GM18511 (cell line): ENCODE results near the gene ARHGAP33.
"Not testable (repeated sequence)": the region's sequence is repeated elsewhere in the genome, so short reads cannot be mapped to it uniquely, and the experiment has no call there.

ENCODE experiments used
- ATAC-seq: cut with Tn5 transposase; IDR thresholded peaks from one replicate; pipeline ENCODE4 v1.9.1; 2021; ENCODE audit warnings: mild to moderate bottlenecking, moderate library complexity; ENCODE audit not compliant: unreplicated experiment

Gene ARHGAP33

GRCh38 chr19:35755550-35756376, 19.6 kb upstream of the ARHGAP33 start:
- no peak for ATAC-seq

DNA sequence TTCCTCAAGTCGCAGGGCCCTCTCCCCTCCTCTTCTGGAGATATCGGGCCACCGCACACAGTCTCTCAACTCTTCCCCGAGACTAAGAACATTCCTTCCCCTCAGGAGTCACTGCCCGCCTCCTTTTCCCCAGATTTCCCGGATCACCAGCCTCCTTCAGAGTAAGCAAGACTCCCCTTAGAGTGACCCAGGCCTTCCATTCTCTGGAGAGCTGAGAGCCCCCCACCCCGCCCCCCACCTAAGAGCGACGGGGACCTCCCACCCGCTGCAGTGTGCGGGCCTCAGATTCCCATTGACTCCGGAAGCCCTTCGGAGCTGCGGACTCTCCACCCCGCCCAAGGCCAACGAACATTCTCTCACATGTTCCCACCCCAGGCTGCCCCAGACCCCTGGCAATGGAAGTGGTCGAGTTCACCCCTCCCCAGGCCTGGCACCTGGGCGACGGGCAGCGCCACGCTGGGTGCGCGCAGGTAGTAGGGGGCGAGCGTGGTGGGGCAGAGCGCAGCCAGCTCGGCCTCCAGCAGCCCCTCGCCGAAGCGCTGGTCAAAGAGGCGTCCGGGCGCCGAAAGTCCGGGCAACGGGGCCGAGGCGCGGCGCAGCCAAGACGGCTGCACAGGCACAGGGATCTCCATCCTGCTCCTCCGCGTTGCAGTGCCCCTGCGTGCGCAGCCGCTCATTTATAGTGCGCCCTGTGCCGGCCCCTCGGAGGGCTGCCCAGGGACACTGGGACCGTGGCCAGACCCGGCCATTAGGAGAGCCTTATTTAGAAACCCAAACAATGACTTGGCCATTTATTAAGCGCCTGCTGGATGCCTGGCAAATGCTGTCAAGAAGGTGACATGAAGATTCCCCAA, 18.8 kb upstream of the ARHGAP33 start, which contains the start of gene HSPB6:
Gene HSPB6, minus strand, starts transcription at position 653 of the 854 bp plus-strand sequence. Its CDS starts 21 bp downstream, at position 632.
- no peak for ATAC-seq

DNA sequence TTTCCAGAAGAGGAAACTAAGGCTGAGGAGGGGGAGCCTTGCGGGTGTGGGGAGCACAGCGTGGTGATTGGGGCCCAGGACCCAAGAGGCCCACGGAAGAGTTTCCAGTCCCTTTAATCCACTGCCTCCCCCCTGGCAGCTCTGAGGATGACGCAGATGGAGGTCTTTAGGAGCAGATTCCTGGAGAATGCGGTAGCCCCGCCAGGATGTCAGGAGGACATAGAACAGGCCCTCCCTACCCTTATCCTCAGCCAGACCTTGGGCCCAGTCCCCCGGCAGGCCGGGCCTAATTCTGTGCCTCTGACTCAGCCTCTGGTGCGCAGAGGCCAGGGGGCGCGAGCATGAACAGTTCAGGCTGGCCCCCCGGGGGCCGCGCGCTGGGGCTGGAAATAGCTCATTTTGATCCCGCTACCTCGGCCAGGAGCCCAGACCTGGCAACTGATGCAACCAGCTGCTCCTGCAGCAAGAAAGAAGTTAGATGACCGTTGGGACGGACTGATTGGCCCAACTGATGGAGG, 18.1 kb upstream of the ARHGAP33 start:
- peak; percentile 7 for ATAC-seq

DNA sequence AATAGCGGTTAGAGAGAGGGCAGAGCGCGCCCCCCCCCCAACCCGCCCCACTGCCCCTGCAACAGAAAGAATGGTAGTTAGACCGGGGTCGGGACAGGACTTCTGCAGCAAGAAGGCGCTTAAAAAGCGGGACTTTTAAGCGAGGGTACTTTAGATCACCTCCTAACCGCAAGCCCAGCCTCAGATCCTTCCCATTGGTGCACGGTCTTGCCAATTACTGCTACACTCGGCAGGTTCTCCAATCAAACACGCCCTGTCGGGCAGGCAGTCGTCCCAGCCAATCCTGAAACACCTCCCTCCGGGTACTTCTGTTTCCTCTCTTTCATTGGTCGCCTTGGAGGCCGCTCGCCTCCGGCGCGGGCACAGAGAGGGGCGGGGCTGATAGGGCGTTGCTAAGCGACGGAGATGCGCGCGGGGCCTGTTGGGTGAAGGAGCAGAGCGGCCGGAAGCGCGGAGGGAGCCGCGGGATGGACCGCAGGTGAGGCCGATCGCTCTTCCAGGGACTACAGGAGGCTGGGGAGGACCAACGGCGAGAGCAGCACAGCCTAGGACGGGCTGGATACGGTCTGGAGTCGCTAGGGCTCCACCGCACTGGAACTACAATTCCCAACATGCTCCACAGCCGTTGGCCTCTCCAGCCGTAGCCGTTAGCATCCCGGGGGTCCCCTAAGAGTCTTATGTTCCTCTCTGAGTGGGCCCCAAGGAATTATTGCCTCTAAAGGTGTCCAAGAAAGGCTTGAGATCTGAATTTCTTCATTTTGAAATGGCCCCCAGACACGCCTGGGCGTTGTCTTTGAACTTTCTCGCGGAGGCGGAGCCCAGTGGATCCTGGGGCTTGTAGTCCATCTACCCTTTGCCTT, 17.4 kb upstream of the ARHGAP33 start, which contains the start of gene PROSER3:
Gene PROSER3, plus strand, starts transcription at position 428 of the 860 bp plus-strand sequence. Its CDS starts 40 bp downstream, at position 468.
- peak; percentile 96 for ATAC-seq

DNA sequence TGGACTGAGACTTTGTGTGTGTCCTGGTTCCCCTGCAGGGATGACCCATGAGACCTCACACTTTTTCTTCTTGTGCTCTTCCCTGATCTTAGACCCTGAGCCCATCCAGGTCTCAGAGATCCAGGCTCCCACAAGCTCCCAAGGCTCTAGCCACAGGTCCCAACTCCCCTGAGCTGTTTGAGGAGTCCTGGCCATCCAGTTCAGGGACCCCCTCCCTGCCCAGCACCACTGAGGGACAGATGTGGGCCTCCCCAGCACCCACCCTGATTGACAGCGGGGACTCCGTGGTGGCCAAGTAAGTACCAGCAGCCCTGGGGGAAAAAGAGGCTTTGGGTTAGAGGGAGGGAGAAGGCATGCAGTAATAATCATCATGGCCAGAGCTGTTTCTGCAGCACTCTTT, 15.7 kb upstream of the ARHGAP33 start:
- no peak for ATAC-seq

- ATAC-seq: no peak
Measured at GRCh38 chr19:35760711-35761349, 14.5 kb upstream of the ARHGAP33 start.

DNA sequence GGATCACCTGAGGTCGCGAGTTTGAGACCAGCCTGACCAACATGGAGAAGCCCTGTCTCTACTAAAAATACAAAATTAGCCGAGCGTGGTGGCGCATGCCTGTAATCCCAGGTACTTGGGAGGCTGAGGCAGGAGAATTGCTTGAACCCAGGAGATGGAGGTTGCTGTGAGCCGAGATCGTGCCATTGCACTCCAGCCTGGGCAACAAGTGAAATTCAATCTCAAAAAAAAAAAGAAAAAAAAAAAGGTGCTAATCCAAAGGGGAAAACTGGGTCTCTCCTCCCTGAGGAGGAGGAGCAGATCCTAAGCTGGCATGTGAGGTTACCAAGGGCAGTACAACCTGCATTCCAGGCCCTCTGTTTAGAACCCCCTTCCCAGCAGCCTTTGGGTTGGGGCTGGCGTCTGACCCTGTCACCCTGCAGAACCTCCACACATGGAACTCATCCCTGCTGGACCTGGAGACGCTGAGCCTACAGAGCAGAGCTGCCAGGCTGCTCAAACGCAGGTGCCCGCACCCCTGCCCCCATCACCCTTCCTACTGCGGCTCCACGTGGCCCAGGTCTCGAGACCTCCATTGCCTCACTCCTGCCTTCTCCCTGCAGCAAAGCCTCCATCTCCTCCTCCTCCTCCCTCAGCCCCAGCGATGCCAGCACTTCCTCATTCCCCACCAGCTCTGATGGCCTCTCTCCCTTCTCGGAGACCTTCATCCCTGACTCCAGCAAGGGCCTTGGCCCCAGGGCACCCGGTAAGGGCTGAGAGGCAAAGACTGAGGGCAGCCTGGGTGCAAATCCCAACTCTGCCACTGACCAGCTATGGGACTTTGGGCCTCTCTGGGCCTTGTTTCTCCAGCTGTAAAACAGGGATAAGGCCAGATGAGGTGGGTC, 10.7 kb upstream of the ARHGAP33 start:
- ATAC-seq: no peak

DNA sequence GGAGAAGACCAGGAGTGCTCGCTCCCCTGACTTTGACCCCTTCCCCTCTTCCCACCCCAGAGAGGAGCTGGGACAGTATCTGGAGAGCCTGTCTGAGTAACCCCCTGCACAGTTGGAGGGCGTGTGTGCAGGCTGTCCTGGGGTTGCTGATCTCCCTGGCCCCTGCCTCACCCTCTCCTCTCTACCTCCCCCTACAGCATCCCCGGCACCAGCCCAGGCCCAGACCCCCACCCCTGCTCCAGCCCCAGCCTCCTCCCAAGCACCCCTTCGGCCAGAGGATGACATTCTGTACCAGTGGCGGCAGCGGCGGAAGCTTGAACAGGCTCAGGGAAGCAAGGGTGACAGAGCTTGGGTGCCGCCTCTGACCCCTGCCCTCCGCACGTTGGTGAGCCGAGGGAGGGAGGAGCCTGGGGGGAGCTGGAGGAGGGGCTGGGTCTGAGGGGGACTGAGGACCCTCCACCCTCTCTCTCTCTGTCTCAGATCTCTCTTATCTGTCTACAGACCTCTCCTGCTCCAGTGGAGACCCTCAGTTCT, 8.7 kb upstream of the ARHGAP33 start:
- no peak for ATAC-seq

DNA sequence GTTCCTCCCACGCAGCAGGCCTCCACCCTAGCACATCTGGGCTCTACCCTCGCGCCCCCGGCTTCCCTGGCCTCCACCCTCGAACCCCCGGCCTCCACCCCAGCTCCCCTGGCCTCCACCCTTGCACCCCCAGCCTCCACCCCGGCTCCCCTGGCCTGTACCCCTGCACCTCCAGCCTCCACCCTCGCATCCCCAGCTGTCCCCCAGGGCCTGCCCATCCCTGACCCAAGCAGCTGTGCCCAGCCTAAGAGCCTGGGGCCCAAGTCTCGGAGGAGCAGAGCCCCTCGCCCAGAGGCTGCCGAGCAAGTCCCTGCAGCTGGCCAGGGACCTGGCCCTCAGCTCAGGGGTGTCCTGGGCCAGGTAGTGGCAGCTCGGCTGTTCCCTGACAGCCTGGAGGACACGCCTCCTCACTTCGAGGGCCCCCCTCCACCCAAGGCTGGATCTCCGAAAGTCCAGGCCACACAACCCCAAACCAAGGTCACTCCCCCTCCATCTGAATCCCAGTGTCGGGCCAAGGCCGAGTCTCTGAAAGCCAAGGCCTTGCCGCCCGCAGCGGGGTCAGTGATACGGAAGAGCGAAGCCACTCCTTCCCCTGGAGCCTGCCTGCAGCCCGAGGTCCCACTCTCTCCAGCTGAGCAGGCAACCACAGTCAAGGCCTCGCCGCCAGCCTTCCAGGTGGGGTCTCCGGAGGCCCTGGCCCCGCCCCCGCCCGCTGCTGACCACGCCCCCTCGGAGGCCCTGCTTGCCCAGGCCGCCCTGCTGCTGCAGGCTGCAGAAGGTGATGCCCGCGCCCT, 7.9 kb upstream of the ARHGAP33 start:
- no peak for ATAC-seq

GRCh38 chr19:35768082-35768421, 7.3 kb upstream of the ARHGAP33 start:
- ATAC-seq: no peak

- not testable (repeated sequence) for ATAC-seq
Measured at GRCh38 chr19:35772362-35772761, 3.0 kb upstream of the ARHGAP33 start.

DNA sequence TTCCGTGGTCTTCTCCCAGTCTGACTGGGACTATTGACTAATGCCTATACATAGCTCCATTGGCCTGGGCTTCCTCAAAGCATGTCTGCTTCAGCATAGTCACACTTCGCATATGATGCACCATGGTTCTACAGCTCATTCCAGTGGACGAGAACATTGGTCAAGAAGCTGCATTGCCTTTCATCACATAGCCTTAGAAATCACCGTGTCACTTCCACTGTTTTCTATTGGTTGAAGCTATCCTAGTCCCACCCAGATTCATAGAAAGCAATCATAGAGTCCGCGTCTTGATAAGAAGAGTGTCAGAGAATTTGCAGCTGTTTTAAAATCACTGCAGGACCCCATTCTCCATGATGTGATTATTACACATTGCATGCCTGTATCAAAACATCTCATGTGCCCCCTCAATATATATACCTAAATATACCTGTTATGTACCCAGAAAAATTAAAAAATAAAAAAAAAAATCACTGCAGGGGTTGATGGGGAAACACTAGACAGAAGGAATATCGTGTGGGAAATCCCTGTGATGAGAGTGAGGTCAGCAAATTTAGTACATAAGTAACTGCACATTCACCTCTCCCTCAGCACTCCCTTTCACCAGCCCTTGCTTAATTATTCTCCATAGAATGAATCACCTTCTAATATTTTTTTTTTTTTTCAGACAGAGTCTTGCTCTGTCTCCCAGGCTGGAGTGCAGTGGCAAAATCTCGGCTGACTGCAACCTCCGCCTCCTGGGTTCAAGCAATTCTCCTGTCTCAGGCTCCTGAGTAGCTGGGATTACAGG, 2.2 kb upstream of the ARHGAP33 start:
- no peak for ATAC-seq

GRCh38 chr19:35774274-35775045, 904 bp upstream of the ARHGAP33 start:
- no peak for ATAC-seq

DNA sequence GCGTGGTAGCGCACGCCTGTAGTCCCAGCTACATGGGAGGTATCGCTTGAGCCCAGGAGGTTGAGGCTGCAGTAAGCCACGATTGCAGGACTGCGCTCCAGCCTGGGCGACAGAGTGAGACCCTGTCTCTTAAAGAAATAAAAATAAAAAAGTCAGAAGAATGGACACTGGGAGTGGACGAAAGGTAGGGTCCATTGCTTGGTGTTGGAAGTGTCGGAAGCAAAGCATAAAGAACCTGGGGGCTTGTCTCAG, 392 bp upstream of the ARHGAP33 start:
- no peak for ATAC-seq

DNA sequence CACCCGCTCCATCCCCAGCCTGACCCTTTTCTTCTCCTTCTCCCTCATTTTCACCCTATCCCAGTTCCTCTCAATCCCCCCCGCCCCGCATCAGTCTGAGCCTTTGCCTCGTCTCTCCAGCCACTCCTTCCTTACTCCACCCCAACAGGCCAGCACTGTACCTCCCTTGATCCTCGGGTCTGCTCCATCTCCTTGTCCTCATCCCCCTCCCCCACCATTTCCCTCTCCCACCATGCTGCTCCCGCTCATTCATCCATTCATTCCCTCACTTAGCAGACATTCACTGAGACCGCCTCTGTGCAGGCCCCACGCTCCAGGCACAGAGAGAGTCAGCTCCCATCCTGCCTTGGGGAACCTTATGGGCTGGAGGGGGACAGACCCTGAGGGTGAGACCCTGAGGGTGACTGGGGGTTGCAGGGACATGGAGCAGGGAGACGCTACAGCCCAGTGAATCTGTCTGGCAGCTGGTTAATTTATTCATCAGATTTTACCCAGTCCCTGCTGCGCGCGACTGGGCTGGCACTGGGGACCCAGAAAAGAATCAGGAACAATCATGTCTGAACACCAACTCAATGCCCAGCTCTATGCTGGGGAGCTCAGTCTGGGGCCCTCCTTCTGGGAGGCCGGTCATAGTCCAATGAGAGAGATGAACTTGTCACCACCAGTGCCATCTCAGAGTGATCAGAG, 881 bp downstream of the ARHGAP33 start:
- no peak for ATAC-seq

GRCh38 chr19:35777086-35777841, 1.9 kb downstream of the ARHGAP33 start:
- no peak for ATAC-seq
